ENCODE measurements around the gene FAM200B.

Gene FAM200B

GRCh38 chr4:15738877-15739276 is 57.2 kb downstream of the FAM200B start:
- peak in 1 of 2 donors; percentile 45 for DNase-seq
